Right kidney (tissue), 1 donor: ENCODE results near the gene TAGLN.

Experiments
- DNase-seq: peaks from one replicate; pipeline ENCODE4 v3.0.0-alpha.2; 2016

Gene TAGLN

DNA sequence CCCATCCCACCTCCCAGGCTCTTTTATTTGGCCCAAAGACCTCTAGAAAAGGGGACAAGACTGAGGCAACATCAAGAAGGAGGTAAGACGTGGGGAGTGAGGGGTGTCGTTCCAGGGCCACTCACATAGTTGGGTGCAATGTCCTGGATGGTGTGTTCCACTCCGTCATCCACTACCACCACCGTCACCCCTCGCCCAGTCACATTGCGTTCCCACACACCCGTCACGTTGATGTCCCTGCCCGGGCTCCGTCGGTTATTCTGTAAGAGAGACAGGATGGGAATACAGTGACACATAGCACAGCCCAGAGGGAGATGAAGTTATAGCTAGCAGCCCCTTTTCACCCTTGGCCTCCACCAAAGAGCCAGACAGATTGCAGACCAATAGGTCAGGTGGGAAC lies 28.9 kb downstream of the TAGLN start:
- no peak for DNase-seq

DNA sequence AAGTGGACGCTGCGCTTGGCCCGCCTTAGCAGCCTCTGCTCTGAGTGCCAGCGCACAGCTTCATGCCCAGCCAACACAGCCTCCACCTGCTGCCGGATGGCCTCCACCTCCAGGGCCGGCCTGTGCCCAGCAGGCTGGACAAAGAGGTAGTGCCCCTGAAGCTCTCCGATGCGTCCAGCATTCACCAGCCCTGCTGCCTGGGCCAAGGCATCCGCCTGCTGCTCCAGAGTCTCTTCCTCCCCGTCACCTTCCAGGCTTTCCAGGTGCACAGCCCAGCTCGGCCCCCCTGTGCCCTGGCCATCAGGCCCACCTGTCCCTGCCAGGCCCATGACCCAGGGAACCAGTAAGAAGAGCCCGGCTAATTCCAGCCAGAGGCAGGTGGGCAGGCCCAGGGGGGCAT lies 30.2 kb downstream of the TAGLN start:
- DNase-seq: no peak

DNA sequence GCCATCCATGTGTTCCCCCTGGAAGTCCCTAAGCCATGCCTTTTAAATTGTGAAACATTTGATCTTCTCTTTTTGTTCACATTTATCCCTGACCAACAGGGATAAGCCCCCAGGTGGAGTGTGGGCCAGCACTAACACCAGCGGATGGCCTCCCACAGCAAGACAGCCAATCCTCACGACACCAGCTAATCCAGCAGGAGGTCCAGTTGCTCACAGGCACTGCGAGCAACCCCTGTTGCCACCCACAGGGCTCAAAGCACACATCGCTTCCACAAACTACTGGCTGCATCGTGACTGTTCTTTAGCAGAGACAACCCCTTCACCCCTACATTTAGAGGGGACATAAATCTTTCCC lies 30.7 kb downstream of the TAGLN start:
- DNase-seq: no peak

DNA sequence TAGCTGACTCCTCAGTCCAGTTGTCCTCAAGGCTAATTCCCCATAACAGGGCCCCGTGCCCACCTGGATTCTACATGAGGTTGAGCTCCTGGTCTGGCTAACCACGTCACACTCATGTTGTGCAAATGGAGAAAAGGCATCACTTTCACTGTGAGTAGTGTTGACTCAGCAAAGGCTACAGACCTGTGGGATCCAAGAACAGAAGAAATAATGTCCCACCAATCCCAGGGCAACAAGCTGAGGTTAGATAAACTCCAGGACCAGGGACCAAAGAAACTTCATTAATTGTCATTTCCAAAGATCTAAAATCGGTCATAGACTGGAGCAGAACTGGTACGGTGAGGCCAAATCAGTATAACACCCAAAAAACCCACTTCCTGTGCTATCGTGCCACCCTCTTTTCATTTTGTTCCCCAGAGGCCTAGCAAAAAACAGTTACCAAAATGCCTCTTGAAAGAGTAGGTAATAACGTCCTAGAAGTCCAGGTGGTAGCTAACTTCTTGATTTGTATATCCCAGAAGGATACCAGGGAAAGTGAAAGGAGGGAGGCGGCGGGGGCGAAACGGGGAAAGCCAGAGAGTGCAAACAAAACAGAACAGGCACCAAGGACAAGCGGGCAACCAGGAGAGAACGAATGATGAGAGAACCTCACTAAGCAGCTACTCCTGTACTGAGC lies 31.3 kb downstream of the TAGLN start:
- no peak for DNase-seq

DNA sequence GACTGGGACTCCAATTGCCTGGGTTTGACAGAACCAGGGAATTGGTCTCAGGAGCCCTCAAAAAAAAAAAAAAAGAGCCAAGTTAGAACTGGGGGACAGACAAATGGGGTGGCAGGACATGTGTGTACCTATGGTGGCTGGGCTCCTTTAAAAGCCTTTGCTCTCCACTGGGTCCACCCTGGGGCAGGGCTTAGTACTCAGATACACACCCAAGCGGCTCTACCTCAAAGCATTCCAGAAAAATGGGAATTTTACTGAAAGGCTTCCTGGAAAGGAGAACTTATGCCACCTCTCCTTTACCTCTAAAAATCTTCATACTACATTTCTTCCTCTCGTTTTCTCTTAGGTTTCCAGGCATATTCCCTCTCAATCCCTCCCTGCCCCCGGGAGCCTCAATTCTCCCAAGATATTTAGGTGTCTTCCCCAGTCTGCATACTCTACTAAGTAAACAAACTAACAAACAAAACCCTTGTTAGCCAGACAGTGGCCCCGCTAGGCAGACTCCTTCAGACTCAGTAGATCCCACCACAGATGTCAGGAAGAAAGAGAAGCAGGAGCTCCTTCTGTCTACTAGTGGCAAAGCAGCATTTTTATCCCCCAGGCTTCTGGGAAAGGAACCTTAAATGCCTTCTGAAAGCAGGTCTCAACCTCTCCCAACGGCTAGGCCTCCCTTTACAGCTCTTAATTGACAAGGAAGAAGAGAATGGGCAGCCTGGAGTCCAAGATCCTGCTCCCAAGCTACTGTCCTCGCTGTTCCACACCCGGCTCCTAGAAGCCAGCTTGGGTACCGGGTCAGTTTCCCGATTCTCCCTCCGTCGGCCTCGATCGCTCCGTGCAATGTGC lies 32.0 kb downstream of the TAGLN start:
- DNase-seq: no peak

DNA sequence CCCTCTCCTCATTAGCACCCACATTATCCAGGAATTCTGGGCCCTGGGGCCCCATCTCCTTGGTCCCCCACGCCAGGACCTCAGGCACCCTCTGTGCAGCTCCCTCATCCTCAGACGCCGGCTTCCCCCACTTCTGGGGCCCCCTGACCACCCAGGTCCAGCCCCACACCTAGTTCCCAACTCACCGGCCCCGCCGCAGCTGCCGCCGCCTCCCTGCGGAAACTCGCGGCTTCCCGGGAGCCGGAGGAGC lies 32.6 kb downstream of the TAGLN start, which contains the start of gene PCSK7:
Gene PCSK7 (minus strand): TSS at position 232 of the 250 bp plus-strand sequence. CDS start 2,229 bp downstream, outside the sequence.
- DNase-seq: peak; percentile 43

DNA sequence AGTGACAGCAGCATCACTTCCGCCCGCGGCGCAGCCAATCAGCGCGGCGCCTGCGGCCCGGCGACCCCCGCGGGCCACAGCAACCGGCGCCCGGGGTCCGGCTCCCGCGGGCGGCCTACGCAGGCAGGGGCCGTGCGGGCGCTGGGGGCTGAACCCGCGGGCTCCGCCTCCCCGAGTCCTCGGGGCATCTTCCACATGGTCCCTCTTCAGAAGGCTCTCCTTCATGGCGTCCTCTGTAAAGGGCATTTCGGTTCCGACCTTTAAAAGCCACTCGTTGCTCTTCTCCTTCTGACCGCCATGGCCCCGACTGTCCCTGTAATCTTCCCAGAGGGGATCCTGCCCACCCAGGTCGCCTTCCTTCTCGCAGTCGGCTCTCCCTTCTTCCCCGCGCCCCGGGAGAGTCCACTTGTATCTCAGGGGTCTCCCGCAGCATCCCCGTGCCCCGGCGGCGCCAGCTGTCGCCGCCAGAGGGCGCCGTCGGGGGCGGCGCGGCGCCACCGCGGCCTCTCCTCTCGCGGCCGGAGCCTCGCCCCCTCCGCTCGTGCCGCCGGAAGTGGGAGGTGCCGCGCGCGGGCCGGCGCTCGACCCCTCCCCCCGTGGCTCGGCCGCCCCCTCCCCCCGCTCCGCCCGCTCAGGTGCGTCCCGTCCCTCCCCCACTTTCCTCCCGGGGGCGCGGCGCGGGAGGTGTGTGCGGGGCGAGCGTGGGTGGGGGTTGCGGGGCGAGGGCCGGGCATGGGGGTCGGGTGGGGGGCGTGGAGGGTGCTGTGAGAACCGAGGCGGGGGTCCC lies 33.1 kb downstream of the TAGLN start, which contains the start of gene RNF214:
Gene RNF214 (plus strand): TSS at position 580 of the 787 bp plus-strand sequence. CDS start 1,602 bp downstream, outside the sequence.
- peak; percentile 92 for DNase-seq

DNA sequence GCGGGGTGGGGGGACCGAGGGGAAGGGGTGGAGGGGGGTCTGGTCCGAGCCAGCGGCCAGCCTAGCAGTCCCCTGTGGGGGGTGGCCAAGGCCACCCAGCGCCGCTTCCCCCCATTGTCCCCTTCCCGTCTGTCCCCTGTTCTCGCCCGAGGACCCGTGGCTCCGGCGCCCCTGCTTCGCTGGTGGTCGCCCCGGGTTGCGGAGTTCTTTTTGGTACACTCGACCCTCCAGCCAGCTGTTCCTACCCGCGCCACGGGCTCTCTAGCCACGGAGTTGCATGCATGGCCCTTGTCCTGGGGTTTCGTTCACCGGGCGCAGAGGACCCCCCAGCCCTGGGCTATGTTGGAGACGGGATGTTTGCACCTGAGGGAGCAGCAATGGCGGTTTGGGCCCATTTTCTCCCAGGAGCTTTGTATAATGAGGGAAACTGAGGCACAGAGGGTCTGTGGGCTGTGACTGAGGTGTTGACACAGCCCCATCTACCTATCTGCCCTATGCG lies 33.8 kb downstream of the TAGLN start:
- peak; percentile 50 for DNase-seq

DNA sequence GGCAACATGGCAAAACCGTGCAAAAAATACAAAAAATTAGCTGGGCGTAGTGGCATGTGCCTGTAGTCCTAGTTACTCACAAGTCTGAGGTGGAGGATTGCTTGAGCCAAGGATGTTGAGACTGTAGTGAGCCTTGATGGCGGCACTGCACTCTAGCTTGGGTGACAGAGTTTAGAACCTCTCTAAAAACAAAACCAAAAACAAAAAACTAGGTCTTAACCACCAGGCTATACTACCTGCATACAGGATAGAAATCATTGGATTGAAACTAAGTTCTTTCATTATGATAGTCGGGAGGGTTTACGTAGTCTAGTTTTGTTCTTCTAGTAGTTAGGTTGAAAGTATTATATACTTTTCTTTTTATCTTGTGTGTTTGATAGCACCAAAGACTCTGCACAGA lies 39.1 kb downstream of the TAGLN start:
- no peak for DNase-seq

DNA sequence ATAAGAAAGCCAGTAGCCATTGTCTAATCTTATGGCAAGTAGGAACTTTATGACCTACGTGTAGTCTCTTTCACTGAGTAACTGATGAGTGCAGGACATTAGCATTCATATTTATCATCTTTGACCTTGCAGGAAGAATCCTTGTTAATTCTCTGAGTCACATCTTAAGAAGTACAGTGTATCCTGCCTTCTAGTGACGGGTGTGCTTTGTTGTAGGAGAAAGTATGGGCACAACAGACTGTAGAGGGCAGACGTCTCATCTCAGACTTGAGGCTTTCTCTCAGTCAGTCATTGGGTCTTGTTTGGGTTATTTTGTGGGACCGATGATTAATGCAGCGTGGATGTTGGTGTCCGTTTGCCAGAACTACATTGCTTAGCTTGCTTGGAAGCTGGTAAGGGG lies 40.1 kb downstream of the TAGLN start:
- DNase-seq: no peak

DNA sequence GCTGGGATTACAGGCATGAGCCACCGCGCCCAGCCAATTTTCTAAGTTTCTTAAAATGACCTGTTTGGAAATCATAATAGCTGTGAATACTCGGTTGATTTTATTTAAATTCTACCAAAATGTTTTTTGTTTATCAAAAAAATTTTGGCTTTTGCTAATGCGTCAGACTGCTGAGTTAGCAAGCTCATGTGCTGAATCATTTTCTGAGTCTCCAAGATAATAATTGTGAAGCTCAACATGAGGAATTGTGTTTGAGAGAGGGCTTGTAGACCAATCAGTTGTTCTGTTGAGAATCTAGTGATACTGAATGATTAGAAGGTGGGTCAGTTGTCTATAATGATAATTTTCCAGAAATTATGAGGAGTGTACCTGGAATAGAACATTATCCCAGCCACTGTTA lies 49.2 kb downstream of the TAGLN start:
- DNase-seq: no peak

DNA sequence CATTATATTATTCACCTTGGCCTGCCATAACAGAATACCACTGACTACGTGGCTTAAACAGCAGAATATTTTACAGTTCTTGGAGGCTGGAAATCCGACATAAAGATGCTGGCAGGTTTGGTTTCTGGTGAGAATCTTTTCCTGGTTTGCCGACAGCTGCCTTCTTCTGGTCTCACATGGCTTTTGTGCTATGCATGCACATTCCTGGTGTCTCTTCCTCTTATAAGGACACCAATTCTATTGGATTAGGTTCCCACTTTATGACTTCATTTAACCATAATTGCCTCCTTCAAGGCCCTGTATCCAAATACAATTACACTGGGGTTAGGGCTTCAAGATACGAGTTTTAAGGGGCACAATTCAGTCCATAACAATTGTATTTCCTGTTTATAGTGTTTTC lies 50.4 kb downstream of the TAGLN start:
- no peak for DNase-seq

DNA sequence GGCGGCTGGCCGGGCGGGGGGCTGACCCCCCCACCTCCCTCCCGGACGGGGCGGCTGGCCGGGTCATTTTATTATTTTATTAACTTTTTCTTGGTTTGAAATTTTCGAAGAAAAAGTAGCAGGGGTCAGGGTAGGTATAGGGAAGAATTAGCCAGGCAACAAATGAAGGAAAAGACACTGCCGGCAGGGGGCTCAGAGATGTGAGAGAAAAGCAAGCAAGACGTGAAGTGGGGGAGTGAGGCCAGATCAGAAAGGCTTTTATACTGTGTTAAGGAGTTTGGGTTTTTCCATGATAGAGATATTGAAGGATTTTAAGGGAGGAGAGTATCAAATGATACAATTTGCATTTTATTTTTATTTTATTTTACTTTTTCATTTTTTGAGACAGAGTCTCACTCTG lies 52.3 kb downstream of the TAGLN start:
- DNase-seq: no peak

DNA sequence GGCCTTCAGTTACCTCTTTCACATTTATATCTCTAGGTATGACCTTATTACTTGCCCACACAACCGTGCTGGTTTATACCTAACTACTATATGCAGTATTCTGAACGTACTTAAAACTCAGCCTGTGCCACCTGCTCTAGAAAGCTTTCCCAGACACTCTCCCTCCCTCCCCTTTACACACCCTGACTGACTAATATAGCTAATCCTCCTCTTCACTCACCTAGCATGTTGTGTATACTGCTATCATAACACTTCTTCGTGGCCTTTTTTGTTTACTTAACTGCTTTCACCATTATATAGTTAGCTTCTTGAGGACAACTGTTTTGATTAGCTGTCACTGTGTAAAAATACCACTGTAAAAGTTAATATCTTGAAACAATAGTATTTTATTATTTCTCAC lies 56.8 kb downstream of the TAGLN start:
- DNase-seq: no peak

DNA sequence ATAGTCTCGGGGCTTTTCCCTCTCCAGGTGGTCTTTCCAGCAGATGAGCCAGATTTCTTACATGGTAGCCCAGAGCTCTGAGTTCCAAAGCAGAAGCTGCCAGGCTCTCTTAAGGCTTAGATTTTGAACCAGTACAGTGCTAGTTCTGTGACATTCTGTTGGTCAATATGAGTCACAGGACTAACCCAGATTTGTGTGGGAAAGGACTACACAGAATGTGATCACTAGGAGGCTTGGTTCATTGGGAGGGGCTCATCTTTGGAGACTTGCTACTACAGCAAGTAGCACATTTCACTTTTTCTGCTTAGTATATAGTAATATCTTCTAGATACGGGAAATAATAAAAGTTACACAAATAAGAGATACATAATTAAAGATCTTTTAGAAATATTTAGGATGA lies 57.4 kb downstream of the TAGLN start:
- DNase-seq: no peak
